ENCODE data around the gene TEKT5. TPM values are rescaled to one million over a fixed set of nuclear protein-coding genes. Genes with fewer than 3 reads are reported as not detected.

TEKT5 gene
- total RNA-seq, 1 experiment from 2014 or later, result not detected

DNA sequence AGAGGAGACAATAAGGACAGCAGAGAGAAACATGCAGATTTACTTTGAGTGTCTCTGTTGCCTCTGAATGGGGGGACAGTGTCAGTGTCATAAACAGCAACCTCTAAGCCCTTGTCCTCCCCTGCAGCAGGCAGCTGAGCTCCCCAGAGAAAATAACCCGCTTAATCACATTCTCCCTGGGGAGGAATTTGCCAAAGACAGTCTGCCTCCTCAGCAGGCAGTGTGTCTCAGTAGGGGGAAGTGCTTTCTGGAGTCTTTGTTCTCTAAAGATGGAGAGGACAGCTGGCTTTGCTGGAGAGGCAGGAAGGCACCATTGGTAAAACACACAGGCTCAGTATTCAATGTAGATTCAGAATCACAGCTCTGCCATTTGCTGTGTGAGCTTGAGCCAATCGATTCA lies 16.1 kb downstream of the TEKT5 start:
- no peak for DNase-seq
- Histone ChIP-seq H4K20me1 (ENCODE audit: insufficient read depth) (no peaks in the 10 kb centered on the region), H3K27me3 (ENCODE audit: insufficient read depth, low read depth) (no peaks in the 10 kb centered on the region), H3K27ac (no peak overlapping the region), H3K4me1 (replicated peaks; ENCODE audit: insufficient read depth) (no peaks in the 10 kb centered on the region), H3F3A (ENCODE audit: insufficient read depth, low read depth) (no peaks in the 10 kb centered on the region), H2AFZ (no peak overlapping the region), H3K4me2 (no peak overlapping the region), H3K9me3 (ENCODE audit: insufficient read depth, low read depth) (no peaks in the 10 kb centered on the region), H3K36me3 (ENCODE audit: low read depth) (no peaks in the 10 kb centered on the region), H3K9me2 (ENCODE audit: insufficient read depth) (no peaks in the 10 kb centered on the region), H3K79me2 (ENCODE audit: low read depth) (no peaks in the 10 kb centered on the region), H3K4me3 (no peak overlapping the region)
- POLR2A ChIA-PET (ENCODE audit: unreplicated experiment), result no interaction called here
- TF ChIP-seq, protein P1, sequence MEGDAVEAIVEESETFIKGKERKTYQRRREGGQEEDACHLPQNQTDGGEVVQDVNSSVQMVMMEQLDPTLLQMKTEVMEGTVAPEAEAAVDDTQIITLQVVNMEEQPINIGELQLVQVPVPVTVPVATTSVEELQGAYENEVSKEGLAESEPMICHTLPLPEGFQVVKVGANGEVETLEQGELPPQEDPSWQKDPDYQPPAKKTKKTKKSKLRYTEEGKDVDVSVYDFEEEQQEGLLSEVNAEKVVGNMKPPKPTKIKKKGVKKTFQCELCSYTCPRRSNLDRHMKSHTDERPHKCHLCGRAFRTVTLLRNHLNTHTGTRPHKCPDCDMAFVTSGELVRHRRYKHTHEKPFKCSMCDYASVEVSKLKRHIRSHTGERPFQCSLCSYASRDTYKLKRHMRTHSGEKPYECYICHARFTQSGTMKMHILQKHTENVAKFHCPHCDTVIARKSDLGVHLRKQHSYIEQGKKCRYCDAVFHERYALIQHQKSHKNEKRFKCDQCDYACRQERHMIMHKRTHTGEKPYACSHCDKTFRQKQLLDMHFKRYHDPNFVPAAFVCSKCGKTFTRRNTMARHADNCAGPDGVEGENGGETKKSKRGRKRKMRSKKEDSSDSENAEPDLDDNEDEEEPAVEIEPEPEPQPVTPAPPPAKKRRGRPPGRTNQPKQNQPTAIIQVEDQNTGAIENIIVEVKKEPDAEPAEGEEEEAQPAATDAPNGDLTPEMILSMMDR (conservative IDR thresholded peaks at IDR 0.05), result no peak
- no peak for TF ChIP-seq EZH2 (IDR thresholded peaks at IDR 0.05; ENCODE audit: low read depth)
- BruUV-seq (replicated peaks), result no TSS peak
- intact Hi-C loops (cut with micrococcal nuclease; ENCODE audit: unreplicated experiment), result no loop called here
- CTCF ChIA-PET, result no interaction called here

DNA sequence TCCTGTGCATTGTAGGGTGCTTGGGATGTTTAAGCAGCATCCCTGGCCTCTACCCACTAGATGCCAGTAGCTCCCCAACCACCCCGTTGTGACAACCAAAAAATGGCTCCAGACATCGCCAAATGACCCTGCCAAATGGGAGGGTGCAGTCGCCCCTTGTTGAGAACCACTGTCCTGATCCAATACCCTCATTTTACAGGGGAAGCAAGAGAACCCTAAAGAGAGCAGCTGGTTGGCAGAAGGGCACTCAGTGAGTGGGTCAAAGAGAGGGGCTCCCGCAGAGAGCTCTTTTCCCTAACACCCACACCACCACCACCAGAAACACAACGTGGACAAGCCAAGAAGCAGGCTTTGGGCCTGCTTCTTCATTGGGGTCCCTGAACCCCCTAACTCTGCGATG lies 18.4 kb downstream of the TEKT5 start:
- no peaks in the 10 kb centered on the region for H3F3A ChIP-seq (ENCODE audit: insufficient read depth, low read depth)
- no peaks in the 10 kb centered on the region for H4K20me1 ChIP-seq (ENCODE audit: insufficient read depth)
- H2AFZ ChIP-seq, result no peak overlapping the region
- no peaks in the 10 kb centered on the region for H3K27me3 ChIP-seq (ENCODE audit: insufficient read depth, low read depth)
- no peak for DNase-seq
- ChIA-PET POLR2A (ENCODE audit: unreplicated experiment) (no interaction called here), CTCF (no interaction called here)
- intact Hi-C loops (cut with micrococcal nuclease; ENCODE audit: unreplicated experiment), result no loop called here
- no peaks in the 10 kb centered on the region for H3K9me2 ChIP-seq (ENCODE audit: insufficient read depth)
- no peaks in the 10 kb centered on the region for H3K36me3 ChIP-seq (ENCODE audit: low read depth)
- H3K4me2 ChIP-seq, result no peak overlapping the region
- no TSS peak for BruUV-seq (replicated peaks)
- no peaks in the 10 kb centered on the region for H3K79me2 ChIP-seq (ENCODE audit: low read depth)
- no peaks in the 10 kb centered on the region for H3K9me3 ChIP-seq (ENCODE audit: insufficient read depth, low read depth)
- H3K4me1 ChIP-seq (replicated peaks; ENCODE audit: insufficient read depth), result no peaks in the 10 kb centered on the region
- H3K27ac ChIP-seq, result no peak overlapping the region
- no peak overlapping the region for H3K4me3 ChIP-seq
- no peak for TF ChIP-seq EZH2 (IDR thresholded peaks at IDR 0.05; ENCODE audit: low read depth)
- TF ChIP-seq, protein P1 (conservative IDR thresholded peaks at IDR 0.05), result no peak

DNA sequence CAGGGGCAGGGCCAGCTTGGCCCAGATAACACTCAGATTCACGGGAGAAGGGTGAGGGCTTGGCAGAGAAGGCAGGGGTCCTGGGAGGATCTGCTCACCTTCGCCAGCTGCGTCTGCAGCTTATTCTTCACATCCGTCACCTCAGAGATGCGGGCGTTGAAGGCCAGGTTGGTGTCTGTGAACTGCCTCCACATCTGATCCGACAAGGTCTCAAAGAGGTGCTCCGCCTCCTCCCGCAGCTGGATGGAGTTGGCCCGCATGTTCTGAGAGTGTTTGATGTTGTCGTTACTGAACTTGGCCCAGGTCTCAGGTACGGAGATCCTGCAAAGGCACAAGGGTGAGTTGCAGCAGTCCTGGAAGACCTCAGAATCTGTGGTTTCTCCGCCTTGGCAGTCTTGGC lies 18.9 kb downstream of the TEKT5 start:
- Histone ChIP-seq H3F3A (ENCODE audit: insufficient read depth, low read depth) (no peaks in the 10 kb centered on the region), H3K4me2 (no peak overlapping the region)
- no peak for DNase-seq

More for the DNA sequence above, 18.9 kb downstream of the TEKT5 start:
- no peaks in the 10 kb centered on the region for H3K27me3 ChIP-seq (ENCODE audit: insufficient read depth, low read depth)
- H3K36me3 ChIP-seq (ENCODE audit: low read depth), result no peaks in the 10 kb centered on the region
- POLR2A ChIA-PET (ENCODE audit: unreplicated experiment), result no interaction called here
- no peaks in the 10 kb centered on the region for H3K9me2 ChIP-seq (ENCODE audit: insufficient read depth)
- CTCF ChIA-PET, result no interaction called here
- H3K27ac ChIP-seq, result no peak overlapping the region
- TF ChIP-seq, protein P1 (conservative IDR thresholded peaks at IDR 0.05), result no peak
- TF ChIP-seq EZH2 (IDR thresholded peaks at IDR 0.05; ENCODE audit: low read depth), result no peak
- H3K79me2 ChIP-seq (ENCODE audit: low read depth), result no peaks in the 10 kb centered on the region
- H3K4me1 ChIP-seq (replicated peaks; ENCODE audit: insufficient read depth), result no peaks in the 10 kb centered on the region
- H3K9me3 ChIP-seq (ENCODE audit: insufficient read depth, low read depth), result no peaks in the 10 kb centered on the region
- no peak overlapping the region for H2AFZ ChIP-seq
- no TSS peak for BruUV-seq (replicated peaks)
- intact Hi-C loops (cut with micrococcal nuclease; ENCODE audit: unreplicated experiment), result no loop called here
- H4K20me1 ChIP-seq (ENCODE audit: insufficient read depth), result no peaks in the 10 kb centered on the region
- no peak overlapping the region for H3K4me3 ChIP-seq

Data from PC-9 (cell line).